Mesothelial cell of epicardium (in vitro differentiated cells): ENCODE results near the gene NLRP1. TPM values are rescaled to one million over a fixed set of nuclear protein-coding genes. Genes with fewer than 3 reads are reported as not detected.

Source experiments
- DNase-seq, 2 experiments: peaks; one replicate each; pipeline ENCODE4 v3.0.0; 2021; ENCODE audit warnings: low spot score in 2 of 2; ENCODE audit not compliant: unreplicated experiment in 2 of 2
- H3K27ac Mint-ChIP-seq: 2 replicates; pipeline ENCODE4 v1.8.0; 2021; ENCODE audit warnings: mixed read lengths
- H3K27me3 Mint-ChIP-seq: 2 replicates; pipeline ENCODE4 v1.8.0; 2021; ENCODE audit warnings: low read depth, mixed read lengths
- H3K36me3 Mint-ChIP-seq: 2 replicates; pipeline ENCODE4 v1.8.0; 2021; ENCODE audit warnings: mixed read lengths
- H3K4me1 Mint-ChIP-seq: 2 replicates; pipeline ENCODE4 v1.8.0; 2021; ENCODE audit warnings: mixed read lengths
- H3K4me3 Mint-ChIP-seq: 2 replicates; pipeline ENCODE4 v1.8.0; 2021; ENCODE audit warnings: mild to moderate bottlenecking, moderate library complexity, mixed read lengths
- H3K9me3 Mint-ChIP-seq: 2 replicates; pipeline ENCODE4 v1.8.0; 2021; ENCODE audit warnings: mixed read lengths
- total RNA-seq: library from RNA; stranded (reverse); gene quantifications from 3 replicates; pipeline ENCODE4 v1.2.1, GENCODE V29; 2021
- TF ChIP-seq, protein P1 (sequence below): fragments of 200-600 bp; sonication (generic); IDR thresholded peaks from one replicate; pipeline ENCODE4 v1.5.0; 2021; ENCODE audit warnings: antibody characterized with exemption; ENCODE audit not compliant: unreplicated experiment

NLRP1 gene
- total RNA-seq, 1 donor from 2014 or later = 37.1 TPM

DNA sequence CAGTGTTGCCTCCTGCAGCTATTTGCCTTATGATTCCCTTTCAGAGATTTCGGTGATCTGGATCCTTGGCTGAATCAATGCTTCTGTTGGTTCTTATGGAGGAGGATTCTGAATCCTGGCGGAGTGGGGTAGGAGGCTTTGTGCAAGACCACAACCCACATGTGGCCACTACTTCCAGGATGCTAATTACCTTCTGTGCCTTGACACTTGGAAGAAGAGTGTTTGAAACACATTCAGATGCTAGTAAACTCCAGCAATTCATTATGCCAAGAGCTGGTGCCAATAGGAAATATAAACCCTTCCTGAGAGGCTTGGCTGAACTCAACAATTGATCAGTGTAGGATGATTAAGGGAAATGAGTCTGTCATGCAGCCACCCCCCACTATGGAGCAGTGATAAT is 12.1 kb upstream of the NLRP1 start:
- Mint-ChIP-seq H3K4me1 (no peaks in the 10 kb centered on the region), H3K27me3 (peaks cover 65% of the 10 kb centered on the region), H3K4me3 (no peak overlapping the region), H3K27ac (no peak overlapping the region), H3K36me3 (no peaks in the 10 kb centered on the region), H3K9me3 (no peaks in the 10 kb centered on the region)
- TF ChIP-seq, protein P1, sequence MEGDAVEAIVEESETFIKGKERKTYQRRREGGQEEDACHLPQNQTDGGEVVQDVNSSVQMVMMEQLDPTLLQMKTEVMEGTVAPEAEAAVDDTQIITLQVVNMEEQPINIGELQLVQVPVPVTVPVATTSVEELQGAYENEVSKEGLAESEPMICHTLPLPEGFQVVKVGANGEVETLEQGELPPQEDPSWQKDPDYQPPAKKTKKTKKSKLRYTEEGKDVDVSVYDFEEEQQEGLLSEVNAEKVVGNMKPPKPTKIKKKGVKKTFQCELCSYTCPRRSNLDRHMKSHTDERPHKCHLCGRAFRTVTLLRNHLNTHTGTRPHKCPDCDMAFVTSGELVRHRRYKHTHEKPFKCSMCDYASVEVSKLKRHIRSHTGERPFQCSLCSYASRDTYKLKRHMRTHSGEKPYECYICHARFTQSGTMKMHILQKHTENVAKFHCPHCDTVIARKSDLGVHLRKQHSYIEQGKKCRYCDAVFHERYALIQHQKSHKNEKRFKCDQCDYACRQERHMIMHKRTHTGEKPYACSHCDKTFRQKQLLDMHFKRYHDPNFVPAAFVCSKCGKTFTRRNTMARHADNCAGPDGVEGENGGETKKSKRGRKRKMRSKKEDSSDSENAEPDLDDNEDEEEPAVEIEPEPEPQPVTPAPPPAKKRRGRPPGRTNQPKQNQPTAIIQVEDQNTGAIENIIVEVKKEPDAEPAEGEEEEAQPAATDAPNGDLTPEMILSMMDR = no peak
- DNase-seq = no peak

DNA sequence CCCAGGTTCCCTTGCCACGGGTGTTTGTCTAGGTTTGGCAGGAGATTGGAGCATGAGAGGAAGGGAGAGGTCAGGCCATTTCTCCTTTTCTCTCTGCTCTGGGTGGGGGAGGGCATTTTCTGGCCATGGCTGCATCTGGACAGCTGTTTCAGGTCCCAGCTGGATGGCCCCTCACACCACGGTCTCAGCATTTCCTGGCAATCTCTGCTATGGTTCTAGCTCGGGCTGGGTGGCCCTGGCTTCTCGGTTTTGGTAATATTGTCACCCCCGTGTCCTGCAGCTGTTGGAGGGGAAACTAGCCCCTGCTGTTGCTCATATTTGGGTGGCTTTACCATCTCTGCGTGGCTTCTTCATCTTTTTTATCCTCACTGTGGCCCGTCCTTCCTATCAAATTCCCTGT is 11.5 kb upstream of the NLRP1 start:
- no peaks in the 10 kb centered on the region for H3K36me3 Mint-ChIP-seq
- TF ChIP-seq, protein P1 = no peak
- peaks cover 62% of the 10 kb centered on the region for H3K27me3 Mint-ChIP-seq
- H3K4me3 Mint-ChIP-seq = no peak overlapping the region
- no peaks in the 10 kb centered on the region for H3K4me1 Mint-ChIP-seq
- H3K27ac Mint-ChIP-seq = no peak overlapping the region
- no peak for DNase-seq
- H3K9me3 Mint-ChIP-seq = no peaks in the 10 kb centered on the region

DNA sequence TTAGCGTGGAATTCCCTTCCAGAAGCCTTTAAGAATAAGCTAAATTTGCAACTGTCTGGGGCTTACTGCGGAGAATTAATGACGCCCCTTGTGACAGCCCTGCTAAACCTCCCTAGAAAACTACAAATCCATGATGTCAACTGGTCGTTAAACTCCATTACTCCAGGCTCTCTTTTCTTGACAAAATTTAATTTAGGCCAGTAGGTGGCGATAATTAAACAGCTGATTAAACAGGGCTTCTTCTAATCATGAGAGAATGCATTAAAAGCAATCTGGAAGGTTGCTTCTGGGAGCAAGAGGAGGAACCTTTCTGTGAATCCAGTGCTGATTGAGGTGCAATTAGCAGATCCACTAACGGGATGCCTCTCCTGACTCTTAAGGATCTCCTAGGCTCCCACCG is 8.1 kb upstream of the NLRP1 start:
- Mint-ChIP-seq H3K27ac (no peak overlapping the region), H3K36me3 (no peaks in the 10 kb centered on the region), H3K4me1 (no peaks in the 10 kb centered on the region), H3K4me3 (no peak overlapping the region), H3K9me3 (no peaks in the 10 kb centered on the region), H3K27me3 (peaks cover 35% of the 10 kb centered on the region)
- TF ChIP-seq, protein P1 = peak; percentile 73
- no peak for DNase-seq

DNA sequence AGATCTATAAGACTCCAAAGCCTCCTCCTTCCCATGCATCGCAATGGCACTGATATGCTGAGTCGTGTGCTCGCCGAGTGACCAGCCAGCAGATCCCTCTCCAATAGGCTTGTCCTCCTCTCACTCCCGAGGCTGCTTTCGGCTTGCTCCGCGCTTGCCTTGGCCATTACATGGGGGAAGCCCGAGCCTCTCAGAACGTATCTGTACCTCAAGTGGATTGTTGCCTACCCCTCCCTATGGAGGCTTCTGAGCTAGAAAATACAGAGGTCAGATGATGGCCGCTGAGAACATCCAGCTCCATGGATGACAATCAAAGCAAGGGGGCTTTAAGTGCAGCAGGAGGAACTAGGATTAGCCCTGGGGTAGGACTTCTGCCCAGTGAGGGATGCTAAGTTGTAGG is 7.7 kb upstream of the NLRP1 start:
- H3K36me3 Mint-ChIP-seq = no peaks in the 10 kb centered on the region
- H3K4me3 Mint-ChIP-seq = no peak overlapping the region
- TF ChIP-seq, protein P1 = no peak
- peaks cover 34% of the 10 kb centered on the region for H3K27me3 Mint-ChIP-seq
- H3K4me1 Mint-ChIP-seq = no peaks in the 10 kb centered on the region
- no peak for DNase-seq
- no peak overlapping the region for H3K27ac Mint-ChIP-seq
- no peaks in the 10 kb centered on the region for H3K9me3 Mint-ChIP-seq

DNA sequence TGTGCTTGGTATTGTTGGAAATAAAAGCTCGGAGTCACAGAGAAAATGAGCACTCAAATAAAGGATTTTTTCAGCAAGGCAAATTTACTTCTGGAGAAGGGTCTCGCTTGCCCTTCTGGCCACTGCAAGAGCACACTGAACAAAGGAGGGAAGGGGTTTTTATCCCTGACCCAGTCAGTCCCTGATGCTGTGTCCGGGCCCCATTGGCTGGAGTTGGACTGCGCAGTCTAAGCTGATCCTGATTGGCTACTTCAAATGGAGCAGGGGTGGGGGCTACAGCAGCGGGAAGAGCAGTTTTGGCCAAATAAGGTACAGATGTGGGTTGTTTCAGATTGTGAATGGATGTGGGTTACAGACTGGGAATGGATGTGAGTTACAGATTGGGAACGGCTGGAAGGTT is 4.3 kb upstream of the NLRP1 start:
- TF ChIP-seq, protein P1 = no peak
- Mint-ChIP-seq H3K4me1 (no peaks in the 10 kb centered on the region), H3K36me3 (no peaks in the 10 kb centered on the region), H3K9me3 (no peaks in the 10 kb centered on the region), H3K27ac (no peak overlapping the region), H3K27me3 (peaks cover 4% of the 10 kb centered on the region), H3K4me3 (no peak overlapping the region)
- no peak for DNase-seq

DNA sequence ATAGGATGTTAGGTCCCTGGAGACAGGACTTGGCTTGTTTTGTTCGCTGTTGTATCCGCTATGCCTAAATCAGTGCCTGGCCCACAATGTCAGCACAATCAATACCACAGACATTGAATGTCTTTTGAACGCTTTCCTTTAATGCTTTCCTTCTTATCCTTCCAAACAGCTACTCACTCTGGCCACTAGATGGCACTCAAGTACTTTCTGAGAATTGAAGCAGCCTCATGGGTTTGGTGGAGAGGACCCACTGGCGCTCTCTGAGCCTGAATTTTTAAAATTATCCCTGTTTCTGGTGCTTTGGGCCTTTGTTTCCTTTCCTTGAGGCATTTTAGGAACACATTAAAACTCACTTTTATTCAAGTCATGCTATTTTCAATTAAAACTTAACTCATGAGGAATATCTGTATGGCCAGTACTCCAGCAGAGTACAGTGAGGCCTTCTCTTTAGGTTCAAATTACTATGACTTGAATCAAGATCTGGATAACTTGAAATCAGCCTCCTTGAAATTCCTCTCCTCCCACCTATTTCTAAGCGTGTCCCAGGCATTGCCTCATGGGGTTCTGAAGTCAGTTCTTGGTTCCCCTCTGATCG is 3.2 kb upstream of the NLRP1 start:
- H3K36me3 Mint-ChIP-seq = no peaks in the 10 kb centered on the region
- peak in 1 of 2 experiments; percentile 57 for DNase-seq
- H3K9me3 Mint-ChIP-seq = no peaks in the 10 kb centered on the region
- H3K4me3 Mint-ChIP-seq = no peak overlapping the region
- no peaks in the 10 kb centered on the region for H3K4me1 Mint-ChIP-seq
- no peak overlapping the region for H3K27ac Mint-ChIP-seq
- peaks cover 3% of the 10 kb centered on the region for H3K27me3 Mint-ChIP-seq
- TF ChIP-seq, protein P1 = peak; percentile 94
